Ascending aorta (tissue), 2 donors: Measurements from ENCODE around the gene LARP1. TPM values are rescaled to one million over a fixed set of nuclear protein-coding genes. Genes with fewer than 3 reads are reported as not detected.

Experiments used
- DNase-seq, 2 donors: peaks; one replicate each; pipeline ENCODE4 v3.0.0-alpha.2; 2019; ENCODE audit warnings: low spot score in 2 of 2
- H3K27ac ChIP-seq, 2 donors: fragments of 200-600 bp; sonication (generic); one replicate each; pipeline ENCODE4 v1.5.1; 2016 to 2017; ENCODE audit warnings: mild to moderate bottlenecking in 1 of 2
- H3K27me3 ChIP-seq: fragments of 200-600 bp; sonication (generic); one replicate; pipeline ENCODE4 v1.5.1; 2017
- H3K36me3 ChIP-seq, 2 donors: fragments of 200-600 bp; sonication (generic); one replicate each; pipeline ENCODE4 v1.5.1; 2016
- H3K4me1 ChIP-seq, 2 donors: fragments of 200-600 bp; sonication (generic); one replicate each; pipeline ENCODE4 v1.5.1; 2016 to 2017; ENCODE audit warnings: mild to moderate bottlenecking in 1 of 2
- H3K4me3 ChIP-seq, 2 donors: fragments of 200-600 bp; sonication (generic); one replicate each; pipeline ENCODE4 v1.5.1; 2016 to 2017; ENCODE audit warnings: mild to moderate bottlenecking in 1 of 2
- H3K9me3 ChIP-seq, 2 donors: fragments of 200-600 bp; sonication (generic); one replicate each; pipeline ENCODE4 v1.5.1; 2016
- intact Hi-C: fragments of 100-400 bp; cut with DNase I; formaldehyde crosslinking; loops from one replicate; pipeline ENCODE4 v1.15.1; 2023
- total RNA-seq: library from RNA; depleted of rRNA; stranded (reverse); fragments of >200 nt; gene quantifications from one replicate; pipeline ENCODE4 v1.1.0, GENCODE V29; 2016
- TF ChIP-seq, protein P1 (sequence below), 3 experiments: fragments of 200-600 bp in 2 of 3; fragments of 450-650 bp in 1 of 3; sonication (generic) in 2 of 3; IDR thresholded peaks; one replicate each; pipeline ENCODE4 v1.5.1; 2016 to 2019; ENCODE audit warnings: antibody characterized with exemption in 3 of 3, mild to moderate bottlenecking in 1 of 3, moderate library complexity in 1 of 3

Gene LARP1
- total RNA-seq, 1 donor from 2014 or later, result 105 TPM

DNA sequence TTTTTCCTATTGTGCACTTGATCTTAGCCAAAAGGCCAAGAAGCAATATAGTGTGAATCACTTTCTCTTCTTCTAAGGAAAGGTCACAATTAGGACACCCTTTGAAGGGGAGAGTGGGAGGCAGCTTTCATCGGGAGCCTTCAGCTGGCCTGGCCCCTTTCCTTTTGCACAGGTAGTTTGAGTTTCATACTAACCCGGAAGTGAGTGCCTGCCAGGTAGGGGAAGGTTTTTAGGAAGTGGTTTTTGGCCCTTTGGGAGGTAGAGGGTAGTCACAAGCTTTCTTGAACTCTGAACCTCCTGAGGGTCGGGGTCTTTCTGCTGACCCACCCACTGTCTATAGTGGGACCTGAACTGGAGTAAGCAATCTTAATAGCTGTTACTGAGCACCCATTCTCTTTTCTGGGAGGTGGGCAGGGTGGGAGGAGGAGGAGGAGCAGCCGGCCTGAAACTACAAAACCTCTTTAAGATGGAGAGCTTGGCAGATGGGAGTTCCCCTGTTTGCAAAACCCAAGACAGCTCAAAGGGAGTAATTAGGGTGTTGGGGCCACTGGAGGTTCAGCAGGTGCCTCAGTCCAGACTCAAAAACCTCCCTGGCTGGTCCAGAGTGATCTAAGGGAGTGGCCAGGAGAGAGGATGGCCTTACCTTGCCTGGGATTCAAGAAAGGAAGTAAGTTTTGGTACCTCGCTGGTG lies 6.0 kb downstream of the LARP1 start:
- no peak for DNase-seq
- Histone ChIP-seq H3K27me3 (no peaks in the 10 kb centered on the region), H3K36me3 (no peaks in the 10 kb centered on the region), H3K9me3 (no peaks in the 10 kb centered on the region), H3K4me1 (peaks cover 4 to 36% of the 10 kb centered on the region in 2 donors), H3K27ac (no peak overlapping the region), H3K4me3 (no peak overlapping the region)
- TF ChIP-seq, protein P1, sequence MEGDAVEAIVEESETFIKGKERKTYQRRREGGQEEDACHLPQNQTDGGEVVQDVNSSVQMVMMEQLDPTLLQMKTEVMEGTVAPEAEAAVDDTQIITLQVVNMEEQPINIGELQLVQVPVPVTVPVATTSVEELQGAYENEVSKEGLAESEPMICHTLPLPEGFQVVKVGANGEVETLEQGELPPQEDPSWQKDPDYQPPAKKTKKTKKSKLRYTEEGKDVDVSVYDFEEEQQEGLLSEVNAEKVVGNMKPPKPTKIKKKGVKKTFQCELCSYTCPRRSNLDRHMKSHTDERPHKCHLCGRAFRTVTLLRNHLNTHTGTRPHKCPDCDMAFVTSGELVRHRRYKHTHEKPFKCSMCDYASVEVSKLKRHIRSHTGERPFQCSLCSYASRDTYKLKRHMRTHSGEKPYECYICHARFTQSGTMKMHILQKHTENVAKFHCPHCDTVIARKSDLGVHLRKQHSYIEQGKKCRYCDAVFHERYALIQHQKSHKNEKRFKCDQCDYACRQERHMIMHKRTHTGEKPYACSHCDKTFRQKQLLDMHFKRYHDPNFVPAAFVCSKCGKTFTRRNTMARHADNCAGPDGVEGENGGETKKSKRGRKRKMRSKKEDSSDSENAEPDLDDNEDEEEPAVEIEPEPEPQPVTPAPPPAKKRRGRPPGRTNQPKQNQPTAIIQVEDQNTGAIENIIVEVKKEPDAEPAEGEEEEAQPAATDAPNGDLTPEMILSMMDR (IDR thresholded peaks at IDR 0.05), result no peak
- intact Hi-C loops, result no loop called here

DNA sequence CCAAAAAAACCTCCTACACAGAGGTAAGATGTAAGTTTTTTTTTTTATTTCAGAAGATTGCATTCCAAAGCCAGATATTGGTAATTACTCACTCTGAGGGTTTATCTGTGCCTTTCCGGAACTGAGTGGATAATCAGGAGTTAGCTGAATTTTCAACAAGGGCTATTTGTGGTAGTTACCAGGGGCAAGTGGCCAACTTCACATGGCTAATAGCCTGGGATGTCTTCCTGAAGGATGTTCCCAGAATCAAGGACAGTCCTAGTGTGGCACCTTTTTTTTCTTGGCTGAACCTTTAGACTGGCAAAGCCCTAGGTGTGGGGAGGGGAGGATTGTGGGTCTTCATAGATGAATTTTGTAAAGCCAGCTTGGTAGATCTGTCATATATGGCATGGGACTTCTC lies 7.1 kb downstream of the LARP1 start:
- H3K9me3 ChIP-seq, result no peaks in the 10 kb centered on the region
- no peaks in the 10 kb centered on the region for H3K36me3 ChIP-seq
- intact Hi-C loops, result no loop called here
- H3K4me1 ChIP-seq, result peaks cover 8 to 46% of the 10 kb centered on the region in 2 donors
- H3K27ac ChIP-seq, result no peak overlapping the region
- no peaks in the 10 kb centered on the region for H3K27me3 ChIP-seq
- TF ChIP-seq, protein P1 (IDR thresholded peaks at IDR 0.05), result no peak
- no peak overlapping the region for H3K4me3 ChIP-seq
- DNase-seq, result no peak

DNA sequence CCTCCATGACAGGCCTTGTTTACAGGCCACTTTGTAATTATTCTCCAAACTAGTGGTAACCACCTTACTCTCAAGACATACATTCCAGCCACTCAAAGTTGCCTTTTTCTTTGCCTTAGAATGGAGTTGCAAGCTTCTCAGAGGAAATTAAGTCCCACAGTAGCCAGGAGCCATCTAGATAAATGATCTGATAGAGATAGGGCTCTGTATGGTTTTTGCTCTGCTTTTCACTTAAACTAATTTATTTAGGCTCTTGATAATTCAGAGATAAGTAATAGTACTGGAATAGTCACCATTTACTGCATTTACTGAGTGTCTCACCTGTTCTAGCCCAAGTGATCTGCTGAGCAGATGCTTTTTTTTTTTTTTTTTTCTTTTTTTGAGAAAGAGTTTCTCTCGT lies 7.5 kb downstream of the LARP1 start:
- Histone ChIP-seq H3K36me3 (no peaks in the 10 kb centered on the region), H3K4me3 (no peak overlapping the region), H3K27ac (no peak overlapping the region), H3K9me3 (no peaks in the 10 kb centered on the region), H3K27me3 (no peaks in the 10 kb centered on the region), H3K4me1 (peaks cover 8 to 51% of the 10 kb centered on the region in 2 donors)
- intact Hi-C loops, result no loop called here
- TF ChIP-seq, protein P1 (IDR thresholded peaks at IDR 0.05), result no peak
- DNase-seq, result no peak

- no peaks in the 10 kb centered on the region for H3K36me3 ChIP-seq
- TF ChIP-seq, protein P1 (IDR thresholded peaks at IDR 0.05), result no peak
- no peaks in the 10 kb centered on the region for H3K9me3 ChIP-seq
- H3K4me1 ChIP-seq, result peaks cover 4 to 36% of the 10 kb centered on the region in 2 donors
- no peak for DNase-seq
- intact Hi-C loops, result no loop called here
- H3K4me3 ChIP-seq, result no peak overlapping the region
- no peaks in the 10 kb centered on the region for H3K27me3 ChIP-seq
- no peak overlapping the region for H3K27ac ChIP-seq
Measured at GRCh38 chr5:154764967-154765366, 9.8 kb downstream of the LARP1 start.

GRCh38 chr5:154765396-154765925 lies 10.3 kb downstream of the LARP1 start:
- intact Hi-C loops, result no loop called here
- TF ChIP-seq, protein P1 (IDR thresholded peaks at IDR 0.05), result no peak
- DNase-seq, result no peak
- no peak overlapping the region for H3K4me3 ChIP-seq
- H3K27me3 ChIP-seq, result no peaks in the 10 kb centered on the region
- H3K9me3 ChIP-seq, result no peaks in the 10 kb centered on the region
- no peaks in the 10 kb centered on the region for H3K36me3 ChIP-seq
- peaks cover 4 to 39% of the 10 kb centered on the region in 2 donors for H3K4me1 ChIP-seq
- no peak overlapping the region for H3K27ac ChIP-seq
